ENCODE results near the gene PTGFRN. TPM values are rescaled to one million over a fixed set of nuclear protein-coding genes. Genes with fewer than 3 reads are reported as not detected.

Gene PTGFRN
- total and polyA plus RNA-seq, 2 of the 8 experiments (the other 6 are each of a cell fraction or from before 2014, with no cell fraction given): 13.0 to 32.6 TPM

DNA sequence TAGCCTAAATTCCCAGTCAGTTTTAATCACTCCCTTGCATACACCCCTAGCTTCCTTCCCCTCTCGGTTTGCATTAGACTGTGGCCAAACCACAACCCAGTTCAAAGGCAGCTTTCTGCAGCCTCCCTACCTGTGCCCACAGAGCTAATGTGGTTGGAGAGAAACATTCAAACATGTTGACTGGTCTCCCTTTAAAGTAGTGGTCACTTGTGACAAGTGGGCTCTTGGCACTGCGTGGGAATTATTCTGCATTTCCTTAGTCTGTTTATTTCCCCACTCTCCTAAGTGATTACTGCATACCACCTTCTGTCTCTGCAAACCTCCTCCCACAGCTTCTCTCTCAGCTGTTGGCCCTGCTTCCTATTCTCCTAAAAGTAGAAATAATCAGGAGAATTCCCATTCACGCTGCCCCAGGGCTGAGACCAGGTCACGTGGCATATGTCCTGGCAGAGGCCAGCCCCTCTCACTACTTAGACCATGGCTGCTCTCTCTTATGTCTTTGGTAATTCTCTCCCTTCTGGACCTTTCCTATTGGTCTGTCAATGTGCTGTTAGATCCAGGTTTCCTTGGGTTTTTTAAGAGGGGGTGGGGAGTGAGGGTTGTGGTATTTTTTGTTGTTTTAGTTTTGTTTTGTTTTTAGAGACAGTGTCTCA, 53.4 kb downstream of the PTGFRN start (continued):
- TF ChIP-seq SIX5 (IDR thresholded peaks at IDR 0.05; ENCODE audit: low read depth, low read length) (no peak), ASH2L (IDR thresholded peaks at IDR 0.05; ENCODE audit: low read length) (no peak), SIN3A (conservative IDR thresholded peaks at IDR 0.05 in 1 of 2, IDR thresholded peaks at IDR 0.05 in 1 of 2; ENCODE audit: low read depth in 1 of 2, low read length in 2 of 2) (no peak), POLR2AphosphoS5 (IDR thresholded peaks at IDR 0.05; ENCODE audit: low read depth, low read length) (no peak)
- TF ChIP-seq, protein P1, sequence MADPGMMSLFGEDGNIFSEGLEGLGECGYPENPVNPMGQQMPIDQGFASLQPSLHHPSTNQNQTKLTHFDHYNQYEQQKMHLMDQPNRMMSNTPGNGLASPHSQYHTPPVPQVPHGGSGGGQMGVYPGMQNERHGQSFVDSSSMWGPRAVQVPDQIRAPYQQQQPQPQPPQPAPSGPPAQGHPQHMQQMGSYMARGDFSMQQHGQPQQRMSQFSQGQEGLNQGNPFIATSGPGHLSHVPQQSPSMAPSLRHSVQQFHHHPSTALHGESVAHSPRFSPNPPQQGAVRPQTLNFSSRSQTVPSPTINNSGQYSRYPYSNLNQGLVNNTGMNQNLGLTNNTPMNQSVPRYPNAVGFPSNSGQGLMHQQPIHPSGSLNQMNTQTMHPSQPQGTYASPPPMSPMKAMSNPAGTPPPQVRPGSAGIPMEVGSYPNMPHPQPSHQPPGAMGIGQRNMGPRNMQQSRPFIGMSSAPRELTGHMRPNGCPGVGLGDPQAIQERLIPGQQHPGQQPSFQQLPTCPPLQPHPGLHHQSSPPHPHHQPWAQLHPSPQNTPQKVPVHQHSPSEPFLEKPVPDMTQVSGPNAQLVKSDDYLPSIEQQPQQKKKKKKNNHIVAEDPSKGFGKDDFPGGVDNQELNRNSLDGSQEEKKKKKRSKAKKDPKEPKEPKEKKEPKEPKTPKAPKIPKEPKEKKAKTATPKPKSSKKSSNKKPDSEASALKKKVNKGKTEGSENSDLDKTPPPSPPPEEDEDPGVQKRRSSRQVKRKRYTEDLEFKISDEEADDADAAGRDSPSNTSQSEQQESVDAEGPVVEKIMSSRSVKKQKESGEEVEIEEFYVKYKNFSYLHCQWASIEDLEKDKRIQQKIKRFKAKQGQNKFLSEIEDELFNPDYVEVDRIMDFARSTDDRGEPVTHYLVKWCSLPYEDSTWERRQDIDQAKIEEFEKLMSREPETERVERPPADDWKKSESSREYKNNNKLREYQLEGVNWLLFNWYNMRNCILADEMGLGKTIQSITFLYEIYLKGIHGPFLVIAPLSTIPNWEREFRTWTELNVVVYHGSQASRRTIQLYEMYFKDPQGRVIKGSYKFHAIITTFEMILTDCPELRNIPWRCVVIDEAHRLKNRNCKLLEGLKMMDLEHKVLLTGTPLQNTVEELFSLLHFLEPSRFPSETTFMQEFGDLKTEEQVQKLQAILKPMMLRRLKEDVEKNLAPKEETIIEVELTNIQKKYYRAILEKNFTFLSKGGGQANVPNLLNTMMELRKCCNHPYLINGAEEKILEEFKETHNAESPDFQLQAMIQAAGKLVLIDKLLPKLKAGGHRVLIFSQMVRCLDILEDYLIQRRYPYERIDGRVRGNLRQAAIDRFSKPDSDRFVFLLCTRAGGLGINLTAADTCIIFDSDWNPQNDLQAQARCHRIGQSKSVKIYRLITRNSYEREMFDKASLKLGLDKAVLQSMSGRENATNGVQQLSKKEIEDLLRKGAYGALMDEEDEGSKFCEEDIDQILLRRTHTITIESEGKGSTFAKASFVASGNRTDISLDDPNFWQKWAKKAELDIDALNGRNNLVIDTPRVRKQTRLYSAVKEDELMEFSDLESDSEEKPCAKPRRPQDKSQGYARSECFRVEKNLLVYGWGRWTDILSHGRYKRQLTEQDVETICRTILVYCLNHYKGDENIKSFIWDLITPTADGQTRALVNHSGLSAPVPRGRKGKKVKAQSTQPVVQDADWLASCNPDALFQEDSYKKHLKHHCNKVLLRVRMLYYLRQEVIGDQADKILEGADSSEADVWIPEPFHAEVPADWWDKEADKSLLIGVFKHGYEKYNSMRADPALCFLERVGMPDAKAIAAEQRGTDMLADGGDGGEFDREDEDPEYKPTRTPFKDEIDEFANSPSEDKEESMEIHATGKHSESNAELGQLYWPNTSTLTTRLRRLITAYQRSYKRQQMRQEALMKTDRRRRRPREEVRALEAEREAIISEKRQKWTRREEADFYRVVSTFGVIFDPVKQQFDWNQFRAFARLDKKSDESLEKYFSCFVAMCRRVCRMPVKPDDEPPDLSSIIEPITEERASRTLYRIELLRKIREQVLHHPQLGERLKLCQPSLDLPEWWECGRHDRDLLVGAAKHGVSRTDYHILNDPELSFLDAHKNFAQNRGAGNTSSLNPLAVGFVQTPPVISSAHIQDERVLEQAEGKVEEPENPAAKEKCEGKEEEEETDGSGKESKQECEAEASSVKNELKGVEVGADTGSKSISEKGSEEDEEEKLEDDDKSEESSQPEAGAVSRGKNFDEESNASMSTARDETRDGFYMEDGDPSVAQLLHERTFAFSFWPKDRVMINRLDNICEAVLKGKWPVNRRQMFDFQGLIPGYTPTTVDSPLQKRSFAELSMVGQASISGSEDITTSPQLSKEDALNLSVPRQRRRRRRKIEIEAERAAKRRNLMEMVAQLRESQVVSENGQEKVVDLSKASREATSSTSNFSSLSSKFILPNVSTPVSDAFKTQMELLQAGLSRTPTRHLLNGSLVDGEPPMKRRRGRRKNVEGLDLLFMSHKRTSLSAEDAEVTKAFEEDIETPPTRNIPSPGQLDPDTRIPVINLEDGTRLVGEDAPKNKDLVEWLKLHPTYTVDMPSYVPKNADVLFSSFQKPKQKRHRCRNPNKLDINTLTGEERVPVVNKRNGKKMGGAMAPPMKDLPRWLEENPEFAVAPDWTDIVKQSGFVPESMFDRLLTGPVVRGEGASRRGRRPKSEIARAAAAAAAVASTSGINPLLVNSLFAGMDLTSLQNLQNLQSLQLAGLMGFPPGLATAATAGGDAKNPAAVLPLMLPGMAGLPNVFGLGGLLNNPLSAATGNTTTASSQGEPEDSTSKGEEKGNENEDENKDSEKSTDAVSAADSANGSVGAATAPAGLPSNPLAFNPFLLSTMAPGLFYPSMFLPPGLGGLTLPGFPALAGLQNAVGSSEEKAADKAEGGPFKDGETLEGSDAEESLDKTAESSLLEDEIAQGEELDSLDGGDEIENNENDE (IDR thresholded peaks at IDR 0.05; ENCODE audit: insufficient replicate concordance, low read length): no peak
- TF ChIP-seq, protein P2, sequence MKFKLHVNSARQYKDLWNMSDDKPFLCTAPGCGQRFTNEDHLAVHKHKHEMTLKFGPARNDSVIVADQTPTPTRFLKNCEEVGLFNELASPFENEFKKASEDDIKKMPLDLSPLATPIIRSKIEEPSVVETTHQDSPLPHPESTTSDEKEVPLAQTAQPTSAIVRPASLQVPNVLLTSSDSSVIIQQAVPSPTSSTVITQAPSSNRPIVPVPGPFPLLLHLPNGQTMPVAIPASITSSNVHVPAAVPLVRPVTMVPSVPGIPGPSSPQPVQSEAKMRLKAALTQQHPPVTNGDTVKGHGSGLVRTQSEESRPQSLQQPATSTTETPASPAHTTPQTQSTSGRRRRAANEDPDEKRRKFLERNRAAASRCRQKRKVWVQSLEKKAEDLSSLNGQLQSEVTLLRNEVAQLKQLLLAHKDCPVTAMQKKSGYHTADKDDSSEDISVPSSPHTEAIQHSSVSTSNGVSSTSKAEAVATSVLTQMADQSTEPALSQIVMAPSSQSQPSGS (IDR thresholded peaks at IDR 0.05; ENCODE audit: low read length): no peak
- TF ChIP-seq, protein P3, sequence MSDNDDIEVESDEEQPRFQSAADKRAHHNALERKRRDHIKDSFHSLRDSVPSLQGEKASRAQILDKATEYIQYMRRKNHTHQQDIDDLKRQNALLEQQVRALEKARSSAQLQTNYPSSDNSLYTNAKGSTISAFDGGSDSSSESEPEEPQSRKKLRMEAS (IDR thresholded peaks at IDR 0.05): no peak

Measured in H1 (cell line).